Loucy (cell line): ENCODE data around the gene ADTRP.
"Not testable (repeated sequence)": the region's sequence is repeated elsewhere in the genome, so short reads cannot be mapped to it uniquely, and the experiment has no call there.

Experiments
- H2AFZ ChIP-seq: fragments of 200-600 bp; sonication (generic); 2 replicates; pipeline ENCODE4 v1.6.0; 2016; ENCODE audit warnings: antibody characterized with exemption, mild to moderate bottlenecking, low read length, moderate library complexity
- H3F3A ChIP-seq: fragments of 200-600 bp; 2 replicates; pipeline ENCODE4 v1.6.0; 2016; ENCODE audit warnings: antibody characterized with exemption, low read depth, mild to moderate bottlenecking
- H3K27me3 ChIP-seq: fragments of 200-600 bp; sonication (generic); 2 replicates; pipeline ENCODE4 v1.6.1; 2014; ENCODE audit warnings: low read length, mild to moderate bottlenecking; ENCODE audit not compliant: insufficient read depth, poor library complexity, severe bottlenecking
- H3K36me3 ChIP-seq: fragments of 200-600 bp; sonication (generic); 2 replicates; pipeline ENCODE4 v1.6.1; 2016; ENCODE audit warnings: low read length; ENCODE audit not compliant: insufficient read depth
- H3K4me1 ChIP-seq: fragments of 200-600 bp; sonication (generic); 2 replicates; pipeline ENCODE4 v1.5.1; 2014; ENCODE audit warnings: low read length, mild to moderate bottlenecking; ENCODE audit not compliant: insufficient read depth, poor library complexity, severe bottlenecking
- H3K4me2 ChIP-seq: fragments of 200-600 bp; sonication (generic); 2 replicates; pipeline ENCODE4 v1.6.0; 2014; ENCODE audit warnings: antibody characterized with exemption, low read length, low read depth, mild to moderate bottlenecking; ENCODE audit not compliant: poor library complexity, severe bottlenecking
- H3K4me3 ChIP-seq: fragments of 200-600 bp; sonication (generic); 2 replicates; pipeline ENCODE4 v1.5.1; 2014; ENCODE audit warnings: low read length, mild to moderate bottlenecking, mixed read lengths; ENCODE audit not compliant: poor library complexity, severe bottlenecking
- H3K79me2 ChIP-seq: fragments of 200-600 bp; sonication (generic); 2 replicates; pipeline ENCODE4 v1.6.1; 2014; ENCODE audit warnings: low read length; ENCODE audit not compliant: insufficient read depth
- H3K9ac ChIP-seq: fragments of 200-600 bp; sonication (generic); 2 replicates; pipeline ENCODE4 v1.6.0; 2014; ENCODE audit warnings: mild to moderate bottlenecking, low read depth, low read length, moderate library complexity; ENCODE audit not compliant: poor library complexity, severe bottlenecking
- H3K9me2 ChIP-seq: fragments of 200-600 bp; sonication (generic); replicated peaks from 2 replicates; pipeline ENCODE4 v1.6.1; 2016; ENCODE audit warnings: low read depth, low read length, mixed read lengths
- H3K9me3 ChIP-seq: fragments of 200-600 bp; sonication (generic); 2 replicates; pipeline ENCODE4 v1.6.1; 2014; ENCODE audit warnings: mild to moderate bottlenecking, antibody characterized with exemption, low read length, low read depth; ENCODE audit not compliant: insufficient read depth
- H4K20me1 ChIP-seq: fragments of 200-600 bp; sonication (generic); 2 replicates; pipeline ENCODE4 v1.6.0; 2014; ENCODE audit warnings: antibody characterized with exemption, low read length, mild to moderate bottlenecking; ENCODE audit not compliant: insufficient read depth, poor library complexity, severe bottlenecking
- CTCF ChIP-seq: fragments of 200-600 bp; sonication (generic); conservative IDR thresholded peaks from 2 replicates; pipeline ENCODE4 v1.5.1; 2014; ENCODE audit warnings: mild to moderate bottlenecking, antibody characterized with exemption, low read length
- EZH2phosphoT487 ChIP-seq: fragments of 200-600 bp; IDR thresholded peaks from 2 replicates; pipeline ENCODE4 v1.6.1; 2018; ENCODE audit warnings: antibody characterized with exemption, mild to moderate bottlenecking, moderate library complexity, borderline replicate concordance

ADTRP gene

GRCh38 chr6:11699576-11699975 is 79.0 kb downstream of the ADTRP start:
- TF ChIP-seq EZH2phosphoT487: no peak
- H3K4me2 ChIP-seq: no peak overlapping the region
- H3K9me2 ChIP-seq: no peaks in the 10 kb centered on the region
- no peaks in the 10 kb centered on the region for H3K27me3 ChIP-seq
- H3K4me3 ChIP-seq: no peak overlapping the region
- H3K36me3 ChIP-seq: no peaks in the 10 kb centered on the region
- no peaks in the 10 kb centered on the region for H3K9me3 ChIP-seq
- H3F3A ChIP-seq: no peaks in the 10 kb centered on the region
- no peaks in the 10 kb centered on the region for H3K4me1 ChIP-seq
- no peaks in the 10 kb centered on the region for H3K79me2 ChIP-seq
- no peaks in the 10 kb centered on the region for H4K20me1 ChIP-seq
- H2AFZ ChIP-seq: no peak overlapping the region
- no peak overlapping the region for H3K9ac ChIP-seq

GRCh38 chr6:11692451-11693376 is 85.9 kb downstream of the ADTRP start:
- Histone ChIP-seq H3K27me3 (no peaks in the 10 kb centered on the region), H3K4me1 (no peaks in the 10 kb centered on the region), H4K20me1 (no peaks in the 10 kb centered on the region), H2AFZ (no peak overlapping the region), H3F3A (no peaks in the 10 kb centered on the region), H3K9me2 (no peaks in the 10 kb centered on the region), H3K4me2 (no peak overlapping the region), H3K79me2 (no peaks in the 10 kb centered on the region), H3K9ac (no peak overlapping the region), H3K9me3 (0 out of 2 replicates have a peak, but pooled peaks cover 3% of the 10 kb centered on the region), H3K36me3 (no peaks in the 10 kb centered on the region), H3K4me3 (no peak overlapping the region)
- TF ChIP-seq CTCF (no peak), EZH2phosphoT487 (no peak)

GRCh38 chr6:11689847-11690246 is 88.8 kb downstream of the ADTRP start:
- H3K4me2 ChIP-seq: no peak overlapping the region
- H3K27me3 ChIP-seq: no peaks in the 10 kb centered on the region
- no peaks in the 10 kb centered on the region for H3K36me3 ChIP-seq
- H3K9me2 ChIP-seq: no peaks in the 10 kb centered on the region
- H3K9me3 ChIP-seq: 0 out of 2 replicates have a peak, but pooled peaks cover 3% of the 10 kb centered on the region
- H4K20me1 ChIP-seq: no peaks in the 10 kb centered on the region
- H3K79me2 ChIP-seq: no peaks in the 10 kb centered on the region
- no peak overlapping the region for H3K4me3 ChIP-seq
- H3K9ac ChIP-seq: no peak overlapping the region
- H2AFZ ChIP-seq: no peak overlapping the region
- no peak for TF ChIP-seq EZH2phosphoT487
- no peak for TF ChIP-seq CTCF
- no peaks in the 10 kb centered on the region for H3K4me1 ChIP-seq
- no peaks in the 10 kb centered on the region for H3F3A ChIP-seq

GRCh38 chr6:11689400-11689799 is 89.2 kb downstream of the ADTRP start:
- H3K79me2 ChIP-seq, H3F3A ChIP-seq, H3K4me3 ChIP-seq, H3K9me3 ChIP-seq, H3K4me1 ChIP-seq, H3K36me3 ChIP-seq, H3K9me2 ChIP-seq, H2AFZ ChIP-seq, H3K27me3 ChIP-seq, H3K9ac ChIP-seq, H4K20me1 ChIP-seq, H3K4me2 ChIP-seq: not testable (repeated sequence)
